PC-3 (cell line): Measurements from ENCODE around the gene REG4. TPM values are rescaled to one million over a fixed set of nuclear protein-coding genes. Genes with fewer than 3 reads are reported as not detected.

Source experiments
- ATAC-seq: fragments of 200-7000 bp; cut with Tn5 transposase; 2 replicates; pipeline ENCODE4 v1.9.1; 2020; ENCODE audit warnings: mild to moderate bottlenecking, moderate library complexity
- BruUV-seq: library from RNA; stranded (reverse); fragments of 400-500 nt; replicated peaks from 2 replicates; lab custom pipeline; 2021; lab: Mats Ljungman, UMichigan
- CTCF ChIA-PET: fragments of 300-600 bp; sonication (Branson Sonifier 250); formaldehyde crosslinking; loops from one replicate; lab custom pipeline; 2022; ENCODE audit warnings: antibody characterized with exemption; lab: Charles Lee
- POLR2A ChIA-PET: fragments of 300-600 bp; sonication (Branson Sonifier 250); formaldehyde crosslinking; loops from one replicate; lab custom pipeline; 2022; ENCODE audit warnings: antibody characterized with exemption; ENCODE audit not compliant: unreplicated experiment; lab: Charles Lee
- DNase-seq: peaks from one replicate; pipeline ENCODE4 v3.0.0-alpha.2; 2015
- H2AFZ ChIP-seq: fragments of 300-600 bp; sonication (generic); 2 replicates; pipeline ENCODE4 v1.6.0; 2016; ENCODE audit warnings: antibody characterized with exemption, low read length
- H3F3A ChIP-seq: fragments of 300-600 bp; sonication (generic); one replicate; pipeline ENCODE4 v1.6.0; 2017; ENCODE audit warnings: antibody characterized with exemption, low read length, control low read depth, mild to moderate bottlenecking; ENCODE audit not compliant: unreplicated experiment
- H3K27ac ChIP-seq: fragments of 300-600 bp; sonication (generic); 2 replicates; pipeline ENCODE4 v1.5.1; 2016; ENCODE audit warnings: mild to moderate bottlenecking, low read length
- H3K27me3 ChIP-seq: fragments of 300-600 bp; sonication (generic); 2 replicates; pipeline ENCODE4 v1.6.1; 2016; ENCODE audit warnings: low read length, mixed read lengths
- H3K36me3 ChIP-seq: fragments of 300-600 bp; sonication (generic); 2 replicates; pipeline ENCODE4 v1.6.1; 2016; ENCODE audit warnings: low read depth, mixed run types, low read length, mixed read lengths
- H3K4me1 ChIP-seq: fragments of 300-600 bp; sonication (generic); 2 replicates; pipeline ENCODE4 v1.5.1; 2016; ENCODE audit warnings: low read length; ENCODE audit not compliant: insufficient read depth
- H3K4me2 ChIP-seq: fragments of 300-600 bp; sonication (generic); 2 replicates; pipeline ENCODE4 v1.6.0; 2016; ENCODE audit warnings: low read length
- H3K4me3 ChIP-seq: fragments of 300-600 bp; sonication (generic); 2 replicates; pipeline ENCODE4 v1.5.1; 2016; ENCODE audit warnings: mild to moderate bottlenecking, low read length, mixed read lengths
- H3K79me2 ChIP-seq: fragments of 300-600 bp; sonication (generic); 2 replicates; pipeline ENCODE4 v1.6.1; 2017; ENCODE audit warnings: low read length, mixed read lengths
- H3K9ac ChIP-seq: fragments of 300-600 bp; sonication (generic); 2 replicates; pipeline ENCODE4 v1.6.0; 2016; ENCODE audit warnings: mild to moderate bottlenecking, low read length
- H3K9me2 ChIP-seq: fragments of 300-600 bp; sonication (generic); replicated peaks from 2 replicates; pipeline ENCODE4 v1.6.1; 2016; ENCODE audit warnings: mixed run types, low read length, mixed read lengths
- H3K9me3 ChIP-seq: fragments of 300-600 bp; sonication (generic); 2 replicates; pipeline ENCODE4 v1.6.1; 2016; ENCODE audit warnings: low read length, mixed read lengths
- H4K20me1 ChIP-seq: fragments of 300-600 bp; sonication (generic); 2 replicates; pipeline ENCODE4 v1.6.1; 2016; ENCODE audit warnings: low read length, mixed read lengths
- CTCF ChIP-seq: fragments of 300-600 bp; sonication (generic); conservative IDR thresholded peaks from 2 replicates; pipeline ENCODE4 v1.5.1; 2017; ENCODE audit warnings: antibody characterized with exemption, low read depth, mild to moderate bottlenecking, low read length
- EZH2 ChIP-seq: fragments of 300-600 bp; sonication (generic); IDR thresholded peaks from one replicate; pipeline ENCODE4 v1.6.1; 2017; ENCODE audit warnings: antibody characterized with exemption, mild to moderate bottlenecking, low read length; ENCODE audit not compliant: unreplicated experiment
- EZH2phosphoT487 ChIP-seq: fragments of 300-600 bp; sonication (generic); IDR thresholded peaks from 2 replicates; pipeline ENCODE4 v1.6.1; 2018; ENCODE audit warnings: mild to moderate bottlenecking, antibody characterized with exemption, low read length, borderline replicate concordance
- intact Hi-C: fragments of 100-400 bp; cut with micrococcal nuclease; formaldehyde crosslinking; loops from 2 replicates; pipeline ENCODE4 v1.9.0; 2023
- total RNA-seq: library from RNA; depleted of rRNA; stranded (reverse); fragments of >200 nt; gene quantifications from 2 replicates; pipeline ENCODE4 v1.2.3, GENCODE V29; 2014

REG4 gene
- total RNA-seq, 1 experiment from 2014 or later, result 0.87 TPM

- Histone ChIP-seq H3K4me3 (peak overlapping the region; percentile 46), H3K27me3 (no peaks in the 10 kb centered on the region), H3K27ac (peak overlapping the region; percentile 27), H3K9me3 (no peaks in the 10 kb centered on the region), H3F3A (no peaks in the 10 kb centered on the region), H4K20me1 (no peaks in the 10 kb centered on the region), H2AFZ (peak overlapping the region; percentile 68), H3K9ac (no peak overlapping the region), H3K36me3 (no peaks in the 10 kb centered on the region), H3K9me2 (no peaks in the 10 kb centered on the region), H3K79me2 (no peaks in the 10 kb centered on the region), H3K4me2 (peak overlapping the region; percentile 74), H3K4me1 (peaks cover 44% of the 10 kb centered on the region)
- CTCF ChIA-PET, result interaction anchor here (0.6 kb wide), 1 partner anchor 195 kb away, joined by 3 read pairs; no protein-coding TSS in a partner anchor
- BruUV-seq, result no TSS peak
- TF ChIP-seq CTCF (no peak), EZH2phosphoT487 (no peak), EZH2 (no peak)
- DNase-seq (peak; percentile 70), ATAC-seq (peak; percentile 42)
- POLR2A ChIA-PET, result no interaction called here
- intact Hi-C loops, result loop anchor here (2.0 to 10.0 kb wide), 2 partner anchors 35 to 105 kb away; no protein-coding TSS in a partner anchor
Measured at GRCh38 chr1:119779869-119780356, 31.3 kb downstream of the REG4 start.

- H3K4me1 ChIP-seq, result peaks cover 41% of the 10 kb centered on the region
- H3K9me2 ChIP-seq, result no peaks in the 10 kb centered on the region
- H3K79me2 ChIP-seq, result no peaks in the 10 kb centered on the region
- no peaks in the 10 kb centered on the region for H3K9me3 ChIP-seq
- CTCF ChIA-PET, result interaction anchor here (0.6 kb wide), 1 partner anchor 196 kb away, joined by 3 read pairs; no protein-coding TSS in a partner anchor
- peak overlapping the region; percentile 68; the same call in 1 of the 2 replicates for H2AFZ ChIP-seq
- H3K9ac ChIP-seq, result no peak overlapping the region
- peak overlapping the region; percentile 74; the same call in 1 of the 2 replicates for H3K4me2 ChIP-seq
- no peak for DNase-seq
- no peaks in the 10 kb centered on the region for H4K20me1 ChIP-seq
- H3F3A ChIP-seq, result no peaks in the 10 kb centered on the region
- H3K27ac ChIP-seq, result no peak overlapping the region; the same call in 1 of the 2 replicates
- H3K27me3 ChIP-seq, result no peaks in the 10 kb centered on the region
- intact Hi-C loops, result no loop called here
- TF ChIP-seq CTCF (no peak), EZH2phosphoT487 (no peak), EZH2 (no peak)
- POLR2A ChIA-PET, result no interaction called here
- no TSS peak for BruUV-seq
- no peaks in the 10 kb centered on the region for H3K36me3 ChIP-seq
- H3K4me3 ChIP-seq, result no peak overlapping the region
- no peak for ATAC-seq
Measured at GRCh38 chr1:119778886-119779560, 32.2 kb downstream of the REG4 start.

DNA sequence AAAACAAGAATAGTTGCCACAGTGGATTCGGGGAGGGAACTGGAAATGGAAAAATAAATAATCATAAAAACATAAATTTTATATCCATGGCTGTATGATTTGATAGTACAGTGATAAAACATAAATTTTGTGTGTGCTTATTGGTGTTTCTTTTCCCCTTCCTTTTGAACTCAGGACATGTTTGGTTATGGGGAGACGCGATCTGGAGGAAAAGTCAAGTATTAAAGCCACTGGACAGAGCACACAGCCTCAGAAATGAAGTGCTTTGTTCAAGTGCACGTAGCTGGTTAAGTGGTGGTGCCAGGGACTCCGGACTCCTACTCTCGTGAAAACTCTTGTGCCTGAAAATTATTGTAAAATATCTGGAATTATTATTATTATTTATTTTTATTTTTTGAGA lies 32.9 kb downstream of the REG4 start:
- Histone ChIP-seq H3K36me3 (no peaks in the 10 kb centered on the region), H3K27me3 (no peaks in the 10 kb centered on the region), H3K4me2 (no peak overlapping the region), H3K9me2 (no peaks in the 10 kb centered on the region), H3K9me3 (no peaks in the 10 kb centered on the region), H3K9ac (no peak overlapping the region), H3K4me1 (peaks cover 41% of the 10 kb centered on the region), H4K20me1 (no peaks in the 10 kb centered on the region), H3F3A (no peaks in the 10 kb centered on the region), H3K79me2 (no peaks in the 10 kb centered on the region), H3K27ac (no peak overlapping the region), H3K4me3 (no peak overlapping the region), H2AFZ (no peak overlapping the region)
- no peak for TF ChIP-seq EZH2
- TF ChIP-seq EZH2phosphoT487, result no peak
- TF ChIP-seq CTCF, result no peak
- CTCF ChIA-PET, result no interaction called here
- no peak for ATAC-seq
- intact Hi-C loops, result no loop called here
- no peak for DNase-seq
- BruUV-seq, result no TSS peak
- POLR2A ChIA-PET, result no interaction called here
